ENCODE measurements around the gene ZNF722.

ZNF722 gene

DNA sequence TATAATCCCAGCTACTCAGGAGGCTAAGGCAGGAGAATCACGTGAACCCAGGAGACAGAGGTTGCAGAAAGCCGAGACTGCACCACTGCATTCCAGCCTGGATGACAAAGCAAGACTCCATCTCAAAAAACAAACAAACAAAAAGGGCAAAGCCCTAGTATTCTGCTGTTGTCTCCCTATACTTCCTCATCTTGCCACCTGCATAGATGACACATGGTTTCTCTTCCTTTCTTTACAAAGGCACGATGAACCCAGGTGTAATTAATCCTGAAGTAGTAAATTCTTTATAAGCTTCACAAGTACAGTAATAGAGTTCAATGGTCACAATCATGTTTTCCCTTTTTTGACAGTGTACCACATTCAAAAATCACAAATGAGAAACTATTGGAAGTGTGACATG is 36.7 kb downstream of the ZNF722 start:
- H3F3A ChIP-seq (ENCODE audit: insufficient read depth), result no peaks in the 10 kb centered on the region
- H2AFZ ChIP-seq (ENCODE audit: low read depth, low read length, severe bottlenecking), result no peak overlapping the region
- H3K9ac ChIP-seq (ENCODE audit: low read length), result no peak overlapping the region
- no peaks in the 10 kb centered on the region for H3K79me2 ChIP-seq (ENCODE audit: insufficient read depth, low read length)
- H4K20me1 ChIP-seq (ENCODE audit: low read depth, low read length), result no peaks in the 10 kb centered on the region
- H3K4me2 ChIP-seq (ENCODE audit: low read depth, low read length, poor library complexity, severe bottlenecking), result no peak overlapping the region
- no peaks in the 10 kb centered on the region for H3K9me2 ChIP-seq (replicated peaks; ENCODE audit: insufficient read depth, low read length)
- no peak overlapping the region for H3K27ac ChIP-seq (ENCODE audit: low read depth, low read length)
- no peaks in the 10 kb centered on the region for H3K36me3 ChIP-seq (ENCODE audit: low read length)
- no peak overlapping the region for H3K4me3 ChIP-seq (ENCODE audit: insufficient read depth, low read length, poor library complexity, severe bottlenecking)
- no peaks in the 10 kb centered on the region for H3K27me3 ChIP-seq (ENCODE audit: low read length)
- peaks cover 24% of the 10 kb centered on the region; the same call in 1 of the 2 replicates for H3K9me3 ChIP-seq (ENCODE audit: insufficient read depth, low read length)
- TF ChIP-seq EZH2phosphoT487 (conservative IDR thresholded peaks at IDR 0.05; ENCODE audit: low read length), result no peak
- TF ChIP-seq, protein P1, sequence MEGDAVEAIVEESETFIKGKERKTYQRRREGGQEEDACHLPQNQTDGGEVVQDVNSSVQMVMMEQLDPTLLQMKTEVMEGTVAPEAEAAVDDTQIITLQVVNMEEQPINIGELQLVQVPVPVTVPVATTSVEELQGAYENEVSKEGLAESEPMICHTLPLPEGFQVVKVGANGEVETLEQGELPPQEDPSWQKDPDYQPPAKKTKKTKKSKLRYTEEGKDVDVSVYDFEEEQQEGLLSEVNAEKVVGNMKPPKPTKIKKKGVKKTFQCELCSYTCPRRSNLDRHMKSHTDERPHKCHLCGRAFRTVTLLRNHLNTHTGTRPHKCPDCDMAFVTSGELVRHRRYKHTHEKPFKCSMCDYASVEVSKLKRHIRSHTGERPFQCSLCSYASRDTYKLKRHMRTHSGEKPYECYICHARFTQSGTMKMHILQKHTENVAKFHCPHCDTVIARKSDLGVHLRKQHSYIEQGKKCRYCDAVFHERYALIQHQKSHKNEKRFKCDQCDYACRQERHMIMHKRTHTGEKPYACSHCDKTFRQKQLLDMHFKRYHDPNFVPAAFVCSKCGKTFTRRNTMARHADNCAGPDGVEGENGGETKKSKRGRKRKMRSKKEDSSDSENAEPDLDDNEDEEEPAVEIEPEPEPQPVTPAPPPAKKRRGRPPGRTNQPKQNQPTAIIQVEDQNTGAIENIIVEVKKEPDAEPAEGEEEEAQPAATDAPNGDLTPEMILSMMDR (IDR thresholded peaks at IDR 0.05; ENCODE audit: insufficient read depth, low read length, poor library complexity, severe bottlenecking), result no peak

DNA sequence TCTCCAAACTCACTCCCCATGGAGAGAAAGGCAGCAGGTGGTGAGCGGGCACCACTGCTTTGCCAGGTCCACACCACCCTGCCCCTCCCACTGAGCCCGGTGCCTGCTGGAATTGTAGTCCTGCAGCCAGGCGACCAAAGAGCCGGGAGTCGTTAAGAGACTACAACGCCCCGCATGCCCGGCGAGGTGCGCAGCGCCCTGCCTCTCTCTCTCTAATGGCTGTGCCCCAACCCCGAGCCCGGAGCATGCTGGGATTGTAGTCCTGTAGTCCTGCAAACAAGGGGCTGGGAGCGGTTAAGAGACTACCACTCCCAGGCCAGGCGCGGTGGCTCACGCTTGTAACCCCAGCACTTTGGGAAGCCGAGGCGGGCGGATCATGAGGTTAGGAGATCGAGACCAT is 38.4 kb downstream of the ZNF722 start:
- H3K79me2 ChIP-seq (ENCODE audit: insufficient read depth, low read length), result no peaks in the 10 kb centered on the region
- TF ChIP-seq EZH2phosphoT487 (conservative IDR thresholded peaks at IDR 0.05; ENCODE audit: low read length), result no peak
- TF ChIP-seq, protein P1 (IDR thresholded peaks at IDR 0.05; ENCODE audit: insufficient read depth, low read length, poor library complexity, severe bottlenecking), result no peak

DNA sequence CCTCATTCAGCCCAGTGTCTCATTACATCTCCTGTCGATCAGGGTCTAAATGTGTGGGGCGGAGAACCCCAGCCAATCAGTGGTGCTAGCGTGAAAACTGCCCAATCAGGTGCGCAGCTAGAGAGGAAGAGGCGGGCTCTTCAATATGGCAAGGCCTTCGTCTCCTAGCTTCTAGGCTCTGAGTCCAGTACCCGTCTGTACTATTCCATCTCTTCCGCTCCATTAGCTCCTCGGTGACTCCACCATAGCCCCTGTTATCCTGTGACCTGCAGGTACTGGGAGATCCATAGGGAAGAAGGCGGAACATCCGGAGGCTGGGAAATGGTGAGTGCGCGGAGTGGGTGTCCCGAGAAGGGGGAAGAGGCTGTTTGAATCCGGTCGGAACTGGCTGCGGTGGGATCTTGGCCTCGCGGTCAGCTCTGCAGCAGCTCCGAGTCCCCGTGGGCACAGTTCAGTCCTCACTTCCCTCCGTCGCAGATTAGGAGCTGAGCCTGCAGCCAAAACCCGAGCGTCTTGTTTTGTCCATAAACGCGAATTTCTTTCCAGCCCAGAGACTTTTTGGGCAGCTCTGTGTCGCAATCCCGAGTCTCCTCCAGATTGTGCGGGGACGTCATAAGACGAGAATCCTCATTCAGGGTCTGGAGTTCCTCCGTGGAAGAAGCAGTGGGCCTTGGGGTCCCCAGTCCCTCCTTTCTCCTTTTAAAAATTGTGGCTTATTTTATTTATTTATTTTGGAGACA is 46.8 kb downstream of the ZNF722 start, which contains the start of gene ZNF727:
ZNF727 (plus strand) TSS at position 134 of the 740 bp plus-strand sequence; CDS start at position 322, 188 bp downstream.
- Histone ChIP-seq H3K27me3 (ENCODE audit: low read length) (no peaks in the 10 kb centered on the region), H3K36me3 (ENCODE audit: low read length) (no peaks in the 10 kb centered on the region), H3K27ac (ENCODE audit: low read depth, low read length) (no peak within 1 kb of the TSS), H3K4me2 (ENCODE audit: low read depth, low read length, poor library complexity, severe bottlenecking) (no peak within 1 kb of the TSS), H3F3A (ENCODE audit: insufficient read depth) (no peaks in the 10 kb centered on the region), H3K9me3 (ENCODE audit: insufficient read depth, low read length) (no peaks in the 10 kb centered on the region), H3K9me2 (replicated peaks; ENCODE audit: insufficient read depth, low read length) (no peaks in the 10 kb centered on the region), H3K9ac (ENCODE audit: low read length) (no peak within 1 kb of the TSS), H3K79me2 (ENCODE audit: insufficient read depth, low read length) (no peaks in the 10 kb centered on the region), H4K20me1 (ENCODE audit: low read depth, low read length) (no peaks in the 10 kb centered on the region), H2AFZ (ENCODE audit: low read depth, low read length, severe bottlenecking) (no peak within 1 kb of the TSS), H3K4me3 (ENCODE audit: insufficient read depth, low read length, poor library complexity, severe bottlenecking) (no peak within 1 kb of the TSS)
- TF ChIP-seq, protein P1 (IDR thresholded peaks at IDR 0.05; ENCODE audit: insufficient read depth, low read length, poor library complexity, severe bottlenecking), result no peak
- TF ChIP-seq EZH2phosphoT487 (conservative IDR thresholded peaks at IDR 0.05; ENCODE audit: low read length), result no peak

More for the DNA sequence above, 38.4 kb downstream of the ZNF722 start:
- H3K9ac ChIP-seq (ENCODE audit: low read length), result no peak overlapping the region
- H3K4me2 ChIP-seq (ENCODE audit: low read depth, low read length, poor library complexity, severe bottlenecking), result no peak overlapping the region
- no peaks in the 10 kb centered on the region for H3K9me2 ChIP-seq (replicated peaks; ENCODE audit: insufficient read depth, low read length)
- no peak overlapping the region for H3K27ac ChIP-seq (ENCODE audit: low read depth, low read length)
- no peak overlapping the region for H2AFZ ChIP-seq (ENCODE audit: low read depth, low read length, severe bottlenecking)
- no peaks in the 10 kb centered on the region for H4K20me1 ChIP-seq (ENCODE audit: low read depth, low read length)
- no peaks in the 10 kb centered on the region for H3K36me3 ChIP-seq (ENCODE audit: low read length)
- no peaks in the 10 kb centered on the region for H3F3A ChIP-seq (ENCODE audit: insufficient read depth)
- H3K4me3 ChIP-seq (ENCODE audit: insufficient read depth, low read length, poor library complexity, severe bottlenecking), result no peak overlapping the region
- H3K27me3 ChIP-seq (ENCODE audit: low read length), result no peaks in the 10 kb centered on the region
- peaks cover 19% of the 10 kb centered on the region; the same call in 1 of the 2 replicates for H3K9me3 ChIP-seq (ENCODE audit: insufficient read depth, low read length)

Measured in SU-DHL-6 (cell line).